Sigmoid colon (tissue), 7 donors: ENCODE measurements around the gene NDUFA7. TPM values are rescaled to one million over a fixed set of nuclear protein-coding genes. Genes with fewer than 3 reads are reported as not detected.
"Not testable (repeated sequence)": the region's sequence is repeated elsewhere in the genome, so short reads cannot be mapped to it uniquely, and the experiment has no call there.

Experiments
- DNase-seq: peaks from one replicate; pipeline ENCODE4 v3.0.0-alpha.2; 2019
- H3K27ac ChIP-seq, 4 donors: fragments of 200-600 bp; sonication (generic); one replicate each; pipeline ENCODE4 v1.5.1; 2016 to 2019; ENCODE audit warnings: mild to moderate bottlenecking in 1 of 4
- H3K27me3 ChIP-seq, 3 donors: fragments of 200-600 bp; sonication (generic); one replicate each; pipeline ENCODE4 v1.5.1; 2019; ENCODE audit warnings: mild to moderate bottlenecking in 1 of 3
- H3K36me3 ChIP-seq, 4 donors: fragments of 200-600 bp; sonication (generic); one replicate each; pipeline ENCODE4 v1.5.1; 2016 to 2019
- H3K4me1 ChIP-seq, 4 donors: fragments of 200-600 bp; sonication (generic); one replicate each; pipeline ENCODE4 v1.5.1; 2017 to 2019
- H3K4me3 ChIP-seq, 4 donors: fragments of 200-600 bp; sonication (generic); one replicate each; pipeline ENCODE4 v1.5.1; 2017 to 2019; ENCODE audit warnings: mild to moderate bottlenecking in 2 of 4, moderate library complexity in 1 of 4
- H3K9me3 ChIP-seq, 4 donors: fragments of 200-600 bp in 3 of 4; sonication (generic) in 3 of 4; one replicate each; pipeline versions ENCODE4 v1.5.1 to v1.6.1; 2013 to 2019
- CTCF ChIP-seq, 4 experiments: fragments of 450-650 bp in 3 of 4; fragments of 200-600 bp in 1 of 4; IDR thresholded peaks; one replicate each; pipeline ENCODE4 v1.5.1; 2016 to 2019; ENCODE audit warnings: antibody characterized with exemption in 4 of 4, mild to moderate bottlenecking in 3 of 4, moderate library complexity in 2 of 4
- EP300 ChIP-seq, 4 donors: sonication (generic); formaldehyde crosslinking; IDR thresholded peaks; one replicate each; pipeline ENCODE4 v1.6.1; 2017; ENCODE audit warnings: antibody characterized with exemption in 4 of 4
- POLR2A ChIP-seq, 2 donors: fragments of 450-650 bp; IDR thresholded peaks; one replicate each; pipeline ENCODE4 v1.6.1; 2016; ENCODE audit warnings: antibody characterized with exemption in 2 of 2, mild to moderate bottlenecking in 2 of 2, moderate library complexity in 2 of 2
- POLR2AphosphoS5 ChIP-seq, 4 donors: sonication (generic); formaldehyde crosslinking; IDR thresholded peaks; one replicate each; pipeline ENCODE4 v1.6.1; 2017; ENCODE audit warnings: antibody characterized with exemption in 4 of 4
- WGBS, 2 donors: extraction: QIAGEN DNeasy Blood & Tissue Kit; methylation state at CpG; one replicate each; pipeline ENCODE4 v1.1.7; 2013; 5-methylcytosine and 5-hydroxymethylcytosine counted together
- intact Hi-C: fragments of 100-400 bp; cut with DNase I; formaldehyde crosslinking; loops from one replicate; pipeline ENCODE4 v1.15.1; 2023
- polyA plus RNA-seq, 3 donors: library from polyadenylated mRNA; stranded (reverse); fragments of 200-250 nt; gene quantifications; one replicate each; pipeline ENCODE4 v1.2.3, GENCODE V29; 2013
- total RNA-seq, 4 donors: library from RNA; depleted of rRNA; stranded (reverse); fragments of >200 nt; gene quantifications; one replicate each; pipeline ENCODE4 v1.1.0, GENCODE V29; 2016
- donor health status: healthy with polysubstance abuse.
- donor health status: Bipolar disorder and iron deficiency.
- donor health status: healthy.

The NDUFA7 gene
- total and polyA plus RNA-seq, 7 donors: 21.0 to 146 (median 35.5) TPM

GRCh38 chr19:8358948-8359347, 37.8 kb upstream of the NDUFA7 start:
- DNase-seq: no peak
- H3K27me3 ChIP-seq: no peaks in the 10 kb centered on the region
- TF ChIP-seq POLR2A (IDR thresholded peaks at IDR 0.05) (no peak), EP300 (IDR thresholded peaks at IDR 0.05) (no peak), POLR2AphosphoS5 (IDR thresholded peaks at IDR 0.05) (no peak), CTCF (IDR thresholded peaks at IDR 0.05) (no peak)
- no peaks in the 10 kb centered on the region for H3K9me3 ChIP-seq
- H3K4me1 ChIP-seq: peaks cover 0 to 35% (median 29%) of the 10 kb centered on the region in 4 donors
- H3K27ac ChIP-seq: no peak overlapping the region
- no peaks in the 10 kb centered on the region for H3K36me3 ChIP-seq
- H3K4me3 ChIP-seq: no peak overlapping the region
- WGBS, 2 donors: 81 to 92% methylated on average over 6 of the region's 6 CpGs
- intact Hi-C loops: loop anchor here (5.0 kb wide), 2 partner anchors 53 to 218 kb away; partner anchors contain the start of genes MARCHF2 and MYO1F

- intact Hi-C loops: loop anchor here (5.0 kb wide), 2 partner anchors 55 to 220 kb away; partner anchors contain the start of genes MARCHF2 and MYO1F
- peaks cover 0 to 5% (median 0%) of the 10 kb centered on the region in 3 donors for H3K27me3 ChIP-seq
- WGBS, 2 donors: 68 to 72% methylated on average over 4 of the region's 4 CpGs
- no peak for DNase-seq
- peaks cover 0 to 30% (median 16%) of the 10 kb centered on the region in 4 donors for H3K4me1 ChIP-seq
- H3K4me3 ChIP-seq: no peak overlapping the region
- H3K36me3 ChIP-seq: no peaks in the 10 kb centered on the region
- no peaks in the 10 kb centered on the region for H3K9me3 ChIP-seq
- no peak for TF ChIP-seq POLR2AphosphoS5 (IDR thresholded peaks at IDR 0.05)
- TF ChIP-seq CTCF (IDR thresholded peaks at IDR 0.05): no peak
- no peak for TF ChIP-seq POLR2A (IDR thresholded peaks at IDR 0.05)
- TF ChIP-seq EP300 (IDR thresholded peaks at IDR 0.05): no peak
- H3K27ac ChIP-seq: no peak overlapping the region
Observed at GRCh38 chr19:8357007-8357521, 35.9 kb upstream of the NDUFA7 start.

GRCh38 chr19:8355631-8356402, 34.6 kb upstream of the NDUFA7 start:
- H3K4me1 ChIP-seq: peaks cover 0 to 19% (median 7%) of the 10 kb centered on the region in 4 donors
- no peaks in the 10 kb centered on the region for H3K9me3 ChIP-seq
- peak overlapping the region in 2 of 4 donors; percentile 13 to 28 for H3K27ac ChIP-seq
- WGBS, 2 donors: 76 to 85% methylated on average over 6 of the region's 6 CpGs
- no peak for DNase-seq
- H3K36me3 ChIP-seq: no peaks in the 10 kb centered on the region
- TF ChIP-seq EP300 (IDR thresholded peaks at IDR 0.05) (peak in 1 of 4 donors; percentile 8), POLR2AphosphoS5 (IDR thresholded peaks at IDR 0.05) (peak in 2 of 4 donors; percentile 10 to 71), CTCF (IDR thresholded peaks at IDR 0.05) (no peak), POLR2A (IDR thresholded peaks at IDR 0.05) (no peak)
- intact Hi-C loops: loop anchor here (5.0 kb wide), 2 partner anchors 56 to 221 kb away; partner anchors contain the start of genes MARCHF2 and MYO1F
- no peak overlapping the region for H3K4me3 ChIP-seq
- H3K27me3 ChIP-seq: peaks cover 0 to 5% (median 0%) of the 10 kb centered on the region in 3 donors

GRCh38 chr19:8352845-8353244, 31.7 kb upstream of the NDUFA7 start:
- H3K36me3 ChIP-seq, intact Hi-C loops, DNase-seq, H3K27me3 ChIP-seq, H3K9me3 ChIP-seq: not testable (repeated sequence)
- peaks cover 0 to 19% (median 7%) of the 10 kb centered on the region in 4 donors for H3K4me1 ChIP-seq
- H3K4me3 ChIP-seq: peak overlapping the region in 1 of 4 donors; percentile 20
- peak overlapping the region in 1 of 4 donors; percentile 4 for H3K27ac ChIP-seq
- WGBS, 2 donors: 36 to 65% methylated on average over 5 of the region's 5 CpGs

GRCh38 chr19:8352134-8352827, 31.1 kb upstream of the NDUFA7 start:
- Histone ChIP-seq H3K4me3 (peak overlapping the region in 1 of 4 donors; percentile 20), H3K9me3 (no peaks in the 10 kb centered on the region), H3K4me1 (peaks cover 0 to 19% (median 7%) of the 10 kb centered on the region in 4 donors), H3K27me3 (peaks cover 0 to 5% (median 0%) of the 10 kb centered on the region in 3 donors), H3K36me3 (no peaks in the 10 kb centered on the region), H3K27ac (no peak overlapping the region)
- DNase-seq: no peak
- intact Hi-C loops: no loop called here
- 16 to 38% methylated on average over 10 of the region's 10 CpGs for WGBS, 2 donors
- TF ChIP-seq EP300 (IDR thresholded peaks at IDR 0.05) (no peak), POLR2AphosphoS5 (IDR thresholded peaks at IDR 0.05) (no peak), CTCF (IDR thresholded peaks at IDR 0.05) (no peak), POLR2A (IDR thresholded peaks at IDR 0.05) (no peak)

- H3K27me3 ChIP-seq, intact Hi-C loops: not testable (repeated sequence)
- 63 to 76% methylated on average over 8 of the region's 8 CpGs for WGBS, 2 donors
Observed at GRCh38 chr19:8349629-8350372, 28.6 kb upstream of the NDUFA7 start.

More at GRCh38 chr19:8349629-8350372, 28.6 kb upstream of the NDUFA7 start:
- H3K4me1 ChIP-seq: peaks cover 0 to 19% (median 7%) of the 10 kb centered on the region in 4 donors
- H3K4me3 ChIP-seq, H3K9me3 ChIP-seq, DNase-seq, H3K27ac ChIP-seq, H3K36me3 ChIP-seq: not testable (repeated sequence)
